Measurements from ENCODE around the gene KLHL7.

- TF ChIP-seq POLR2A (IDR thresholded peaks at IDR 0.05) (no peak), CTCF (IDR thresholded peaks at IDR 0.05) (no peak)
Measured at GRCh38 chr7:23065974-23066373, 39.6 kb upstream of the KLHL7 start.
